ENCODE data around the gene TOX2.

TOX2 gene

GRCh38 chr20:44010162-44010704 lies 95.6 kb downstream of the TOX2 start:
- no peak overlapping the region for H3K9ac ChIP-seq (ENCODE audit: low read length)
- H3K27me3 ChIP-seq (ENCODE audit: low read depth, low read length), result no peaks in the 10 kb centered on the region
- no peak overlapping the region for H3K27ac ChIP-seq (ENCODE audit: low read length)
- H3K36me3 ChIP-seq (replicated peaks; ENCODE audit: low read depth, low read length), result peaks cover 57% of the 10 kb centered on the region
- no peak for TF ChIP-seq EZH2phosphoT487 (IDR thresholded peaks at IDR 0.05; ENCODE audit: low read depth)
- TF ChIP-seq CTCF (IDR thresholded peaks at IDR 0.05; ENCODE audit: low read depth, low read length), result no peak
- H4K20me1 ChIP-seq (ENCODE audit: insufficient read depth, low read length), result peaks cover 84% of the 10 kb centered on the region
- H3K4me2 ChIP-seq (ENCODE audit: low read length), result no peak overlapping the region
- peaks cover 5% of the 10 kb centered on the region for H3K4me1 ChIP-seq (ENCODE audit: low read length)
- no peak overlapping the region for H3K4me3 ChIP-seq (ENCODE audit: low read length)
- H3K9me3 ChIP-seq (ENCODE audit: insufficient read depth, low read length), result no peaks in the 10 kb centered on the region
- no peak overlapping the region for H2AFZ ChIP-seq (ENCODE audit: low read depth, low read length)
- H3K79me2 ChIP-seq (ENCODE audit: low read length), result peaks cover 33% of the 10 kb centered on the region

- Histone ChIP-seq H3K36me3 (replicated peaks; ENCODE audit: low read depth, low read length) (peaks cover 57% of the 10 kb centered on the region), H3K4me3 (ENCODE audit: low read length) (no peak overlapping the region), H3K9me3 (ENCODE audit: insufficient read depth, low read length) (no peaks in the 10 kb centered on the region), H3K27ac (ENCODE audit: low read length) (no peak overlapping the region), H3K79me2 (ENCODE audit: low read length) (peaks cover 34% of the 10 kb centered on the region), H3K4me2 (ENCODE audit: low read length) (no peak overlapping the region), H3K9ac (ENCODE audit: low read length) (no peak overlapping the region), H3K27me3 (ENCODE audit: low read depth, low read length) (no peaks in the 10 kb centered on the region), H3K4me1 (ENCODE audit: low read length) (peaks cover 5% of the 10 kb centered on the region), H4K20me1 (ENCODE audit: insufficient read depth, low read length) (peaks cover 86% of the 10 kb centered on the region), H2AFZ (ENCODE audit: low read depth, low read length) (no peak overlapping the region)
- TF ChIP-seq EZH2phosphoT487 (IDR thresholded peaks at IDR 0.05; ENCODE audit: low read depth) (no peak), CTCF (IDR thresholded peaks at IDR 0.05; ENCODE audit: low read depth, low read length) (no peak)
Measured at GRCh38 chr20:44011251-44011940, 96.7 kb downstream of the TOX2 start.

GRCh38 chr20:44012466-44013226 lies 98.0 kb downstream of the TOX2 start:
- peaks cover 7% of the 10 kb centered on the region for H3K4me1 ChIP-seq (ENCODE audit: low read length)
- H3K27me3 ChIP-seq (ENCODE audit: low read depth, low read length), result no peaks in the 10 kb centered on the region
- no peak overlapping the region for H3K27ac ChIP-seq (ENCODE audit: low read length)

More at GRCh38 chr20:44012466-44013226, 98.0 kb downstream of the TOX2 start:
- H3K4me2 ChIP-seq (ENCODE audit: low read length), result no peak overlapping the region
- H3K9ac ChIP-seq (ENCODE audit: low read length), result no peak overlapping the region
- no peaks in the 10 kb centered on the region for H3K9me3 ChIP-seq (ENCODE audit: insufficient read depth, low read length)
- H3K79me2 ChIP-seq (ENCODE audit: low read length), result peaks cover 38% of the 10 kb centered on the region
- H3K4me3 ChIP-seq (ENCODE audit: low read length), result no peak overlapping the region
- no peak overlapping the region for H2AFZ ChIP-seq (ENCODE audit: low read depth, low read length)
- H3K36me3 ChIP-seq (replicated peaks; ENCODE audit: low read depth, low read length), result peaks cover 54% of the 10 kb centered on the region
- TF ChIP-seq CTCF (IDR thresholded peaks at IDR 0.05; ENCODE audit: low read depth, low read length), result no peak
- no peak for TF ChIP-seq EZH2phosphoT487 (IDR thresholded peaks at IDR 0.05; ENCODE audit: low read depth)
- H4K20me1 ChIP-seq (ENCODE audit: insufficient read depth, low read length), result peaks cover 89% of the 10 kb centered on the region
